ENCODE results near the gene SPINT1.
A peak's percentile ranks its signal among the peaks of the same experiment; 100 is the strongest.
"Not testable (repeated sequence)": the region's sequence is repeated elsewhere in the genome, so short reads cannot be mapped to it uniquely, and the experiment has no call there.

The SPINT1 gene

GRCh38 chr15:40859206-40859851 is 15.5 kb downstream of the SPINT1 start:
- FAIRE-seq (no peak), DNase-seq (ENCODE audit: low spot score) (peak; percentile 84)

- not testable (repeated sequence) for FAIRE-seq; DNase-seq (ENCODE audit: low spot score)
Measured at GRCh38 chr15:40861147-40861546, 17.3 kb downstream of the SPINT1 start.

GRCh38 chr15:40863660-40864270 is 19.9 kb downstream of the SPINT1 start:
- FAIRE-seq = no peak

GRCh38 chr15:40867199-40867598 is 23.4 kb downstream of the SPINT1 start:
- no peak for DNase-seq (ENCODE audit: low spot score)

More at GRCh38 chr15:40863660-40864270, 19.9 kb downstream of the SPINT1 start:
- DNase-seq (ENCODE audit: low spot score) = no peak

GRCh38 chr15:40869686-40870085 is 25.8 kb downstream of the SPINT1 start:
- FAIRE-seq = no peak
- no peak for DNase-seq (ENCODE audit: low spot score)

More at GRCh38 chr15:40867199-40867598, 23.4 kb downstream of the SPINT1 start:
- no peak for FAIRE-seq

- no peak for DNase-seq (ENCODE audit: low spot score)
- no peak for FAIRE-seq
Measured at GRCh38 chr15:40870716-40871115, 26.9 kb downstream of the SPINT1 start.

- no peak for FAIRE-seq
Measured at GRCh38 chr15:40871749-40872617, 28.1 kb downstream of the SPINT1 start.

GRCh38 chr15:40872791-40873693 is 29.2 kb downstream of the SPINT1 start:
- FAIRE-seq (no peak), DNase-seq (ENCODE audit: low spot score) (no peak)

More at GRCh38 chr15:40871749-40872617, 28.1 kb downstream of the SPINT1 start:
- no peak for DNase-seq (ENCODE audit: low spot score)

GRCh38 chr15:40873694-40874561 is 30.1 kb downstream of the SPINT1 start, which contains the start of gene RHOV:
Gene RHOV (minus strand): TSS chr15:40874234. CDS start chr15:40874139, 95 bp downstream.
- DNase-seq (ENCODE audit: low spot score) (peak; percentile 79), FAIRE-seq (no peak)

GRCh38 chr15:40875991-40876730 is 32.3 kb downstream of the SPINT1 start:
- no peak for FAIRE-seq
- no peak for DNase-seq (ENCODE audit: low spot score)

GRCh38 chr15:40877694-40878093 is 33.8 kb downstream of the SPINT1 start:
- no peak for DNase-seq (ENCODE audit: low spot score)
- no peak for FAIRE-seq

- DNase-seq (ENCODE audit: low spot score) = peak; percentile 67
- no peak for FAIRE-seq
Measured at GRCh38 chr15:40878785-40879184, 34.9 kb downstream of the SPINT1 start.

GRCh38 chr15:40879609-40880008 is 35.8 kb downstream of the SPINT1 start:
- no peak for FAIRE-seq
- no peak for DNase-seq (ENCODE audit: low spot score)

GRCh38 chr15:40881351-40881750 is 37.5 kb downstream of the SPINT1 start:
- FAIRE-seq = no peak
- no peak for DNase-seq (ENCODE audit: low spot score)

GRCh38 chr15:40886586-40886985 is 42.7 kb downstream of the SPINT1 start:
- no peak for DNase-seq (ENCODE audit: low spot score)
- no peak for FAIRE-seq

- no peak for DNase-seq (ENCODE audit: low spot score)
- no peak for FAIRE-seq
Measured at GRCh38 chr15:40889112-40889511, 45.3 kb downstream of the SPINT1 start.

GRCh38 chr15:40891138-40891537 is 47.3 kb downstream of the SPINT1 start:
- FAIRE-seq (no peak), DNase-seq (ENCODE audit: low spot score) (no peak)

GRCh38 chr15:40891810-40892446 is 48.1 kb downstream of the SPINT1 start:
- FAIRE-seq = no peak
- peak; percentile 58 for DNase-seq (ENCODE audit: low spot score)

Data from urothelium cell line (cell line).